H9 (cell line): Measurements from ENCODE around the gene RNASE1. TPM values are rescaled to one million over a fixed set of nuclear protein-coding genes. Genes with fewer than 3 reads are reported as not detected.

Experiments
- DNase-seq: peaks from one replicate; pipeline ENCODE4 v3.0.0-alpha.2; 2017
- H2AFZ ChIP-seq: one replicate; pipeline ENCODE4 v1.6.1; 2013; ENCODE audit warnings: mild to moderate bottlenecking, low read length, control low read depth, moderate library complexity
- H2AK5ac ChIP-seq: 2 replicates; pipeline ENCODE4 v1.6.1; 2013; ENCODE audit warnings: low read length, control low read depth, mixed read lengths; ENCODE audit not compliant: insufficient read length
- H2BK120ac ChIP-seq: one replicate; pipeline ENCODE4 v1.6.1; 2013; ENCODE audit warnings: low read depth, mild to moderate bottlenecking, low read length, control low read depth, inconsistent platforms; ENCODE audit not compliant: poor library complexity, severe bottlenecking
- H2BK12ac ChIP-seq: 2 replicates; pipeline ENCODE4 v1.6.1; 2013; ENCODE audit warnings: low read length, control low read depth, mixed read lengths, low read depth; ENCODE audit not compliant: insufficient read length
- H2BK15ac ChIP-seq: 2 replicates; pipeline ENCODE4 v1.6.1; 2013; ENCODE audit warnings: low read depth, low read length, control low read depth
- H2BK20ac ChIP-seq: one replicate; pipeline ENCODE4 v1.6.1; 2013; ENCODE audit warnings: low read depth, mild to moderate bottlenecking, low read length, control low read depth, inconsistent platforms; ENCODE audit not compliant: poor library complexity, severe bottlenecking
- H2BK5ac ChIP-seq: 2 replicates; pipeline ENCODE4 v1.6.1; 2013; ENCODE audit warnings: low read length, control low read depth, mixed read lengths; ENCODE audit not compliant: insufficient read length
- H3K14ac ChIP-seq: 2 replicates; pipeline ENCODE4 v1.6.1; 2013; ENCODE audit warnings: low read length, control low read depth; ENCODE audit not compliant: insufficient read depth
- H3K18ac ChIP-seq: 2 replicates; pipeline ENCODE4 v1.6.1; 2013; ENCODE audit warnings: low read depth, mild to moderate bottlenecking, mixed read lengths, low read length, control low read depth; ENCODE audit not compliant: insufficient read length
- H3K23ac ChIP-seq: 2 replicates; pipeline ENCODE4 v1.6.1; 2013; ENCODE audit warnings: low read length, control low read depth, mixed read lengths, low read depth; ENCODE audit not compliant: insufficient read length
- H3K23me2 ChIP-seq: 2 replicates; pipeline ENCODE4 v1.6.1; 2013; ENCODE audit warnings: low read depth, mild to moderate bottlenecking, mixed read lengths, low read length, control low read depth; ENCODE audit not compliant: insufficient read length, poor library complexity, severe bottlenecking
- H3K27ac ChIP-seq: 2 replicates; pipeline ENCODE4 v1.5.1; 2013; ENCODE audit warnings: low read length, control low read depth, mixed read lengths, low read depth; ENCODE audit not compliant: insufficient read length
- H3K27me3 ChIP-seq: 2 replicates; pipeline ENCODE4 v1.6.1; 2013; ENCODE audit warnings: low read length, control low read depth, inconsistent platforms; ENCODE audit not compliant: insufficient read depth
- H3K4ac ChIP-seq: 2 replicates; pipeline ENCODE4 v1.6.1; 2013; ENCODE audit warnings: low read depth, mild to moderate bottlenecking, control low read depth, inconsistent platforms, low read length, moderate library complexity
- H3K4me1 ChIP-seq: 2 replicates; pipeline ENCODE4 v1.6.1; 2013; ENCODE audit warnings: low read length, control low read depth, inconsistent platforms; ENCODE audit not compliant: insufficient read depth
- H3K4me2 ChIP-seq: 2 replicates; pipeline ENCODE4 v1.6.1; 2013; ENCODE audit warnings: low read length, control low read depth, mixed read lengths; ENCODE audit not compliant: insufficient read length, insufficient read depth
- H3K56ac ChIP-seq: 2 replicates; pipeline ENCODE4 v1.6.1; 2013; ENCODE audit warnings: low read depth, mild to moderate bottlenecking, mixed read lengths, low read length, control low read depth; ENCODE audit not compliant: insufficient read length
- H3K79me1 ChIP-seq: 2 replicates; pipeline ENCODE4 v1.6.1; 2013; ENCODE audit warnings: low read depth, mild to moderate bottlenecking, moderate library complexity, low read length, control low read depth, inconsistent platforms; ENCODE audit not compliant: insufficient read depth, poor library complexity, severe bottlenecking
- H3K79me2 ChIP-seq: 2 replicates; pipeline ENCODE4 v1.6.1; 2013; ENCODE audit warnings: low read length, control low read depth, inconsistent platforms; ENCODE audit not compliant: insufficient read depth
- H3K9ac ChIP-seq: 2 replicates; pipeline ENCODE4 v1.6.1; 2013; ENCODE audit warnings: low read length, control low read depth, mixed read lengths; ENCODE audit not compliant: insufficient read length; ENCODE audit errors: extremely low read depth
- H3K9me3 ChIP-seq: one replicate; pipeline ENCODE4 v1.6.1; 2013; ENCODE audit warnings: low read depth, low read length, inconsistent platforms; ENCODE audit not compliant: control insufficient read depth
- H3T11ph ChIP-seq: one replicate; pipeline ENCODE4 v1.6.1; 2013; ENCODE audit warnings: mild to moderate bottlenecking, low read length, control low read depth, inconsistent platforms
- H4K20me1 ChIP-seq: one replicate; pipeline ENCODE4 v1.6.1; 2013; ENCODE audit not compliant: control insufficient read depth, insufficient read length, insufficient read depth
- H4K5ac ChIP-seq: 2 replicates; pipeline ENCODE4 v1.6.1; 2013; ENCODE audit warnings: low read depth, mild to moderate bottlenecking, mixed read lengths, low read length, control low read depth; ENCODE audit not compliant: insufficient read length
- H4K8ac ChIP-seq: replicated peaks from 2 replicates; pipeline ENCODE4 v1.6.1; 2013; ENCODE audit warnings: low read length, control low read depth, mixed read lengths, low read depth; ENCODE audit not compliant: insufficient read length
- H4K91ac ChIP-seq: 2 replicates; pipeline ENCODE4 v1.6.1; 2013; ENCODE audit warnings: low read depth, mild to moderate bottlenecking, moderate library complexity, mixed read lengths, low read length, control low read depth; ENCODE audit not compliant: insufficient read length
- H3K27ac Mint-ChIP-seq, 3 experiments: 2 replicates in 2 of 3; 3 replicates in 1 of 3; pipeline ENCODE4 v1.8.0; 2020 to 2021; ENCODE audit warnings: mixed read lengths in 3 of 3, mild to moderate bottlenecking in 1 of 3, moderate library complexity in 1 of 3
- H3K27me3 Mint-ChIP-seq: 2 replicates; pipeline ENCODE4 v1.8.0; 2021; ENCODE audit warnings: low read depth, mild to moderate bottlenecking, moderate library complexity, mixed read lengths
- H3K36me3 Mint-ChIP-seq, 3 experiments: 2 replicates in 2 of 3; 3 replicates in 1 of 3; pipeline ENCODE4 v1.8.0; 2020 to 2021; ENCODE audit warnings: low read depth in 3 of 3, mixed read lengths in 3 of 3; ENCODE audit not compliant: insufficient read depth in 1 of 3
- H3K4me1 Mint-ChIP-seq, 2 experiments: 2 replicates each; pipeline ENCODE4 v1.8.0; 2020; ENCODE audit warnings: mixed read lengths in 2 of 2
- H3K4me3 Mint-ChIP-seq, 2 experiments: 2 replicates in 1 of 2; 3 replicates in 1 of 2; pipeline ENCODE4 v1.8.0; 2020 to 2021; ENCODE audit warnings: mild to moderate bottlenecking in 2 of 2, mixed read lengths in 2 of 2, moderate library complexity in 1 of 2
- H3K9me3 Mint-ChIP-seq, 2 experiments: 2 replicates in 1 of 2; 3 replicates in 1 of 2; pipeline ENCODE4 v1.8.0; 2020; ENCODE audit warnings: mild to moderate bottlenecking in 2 of 2, mixed read lengths in 2 of 2, moderate library complexity in 1 of 2
- CTCF ChIP-seq: fragments of 200-600 bp; sonication (generic); conservative IDR thresholded peaks from 3 replicates; pipeline ENCODE4 v1.8.0; 2021; ENCODE audit warnings: antibody characterized with exemption, mild to moderate bottlenecking
- WGBS: extraction: QIAGEN DNeasy Blood & Tissue Kit; methylation state at CpG from one replicate; pipeline ENCODE4 v1.1.7; 2013; ENCODE audit warnings: missing lambda C conversion rate, low lambda C conversion rate, mixed read lengths; ENCODE audit not compliant: insufficient read length; ENCODE audit errors: extremely low coverage; 5-methylcytosine and 5-hydroxymethylcytosine counted together
- total RNA-seq: library from RNA; stranded (reverse); gene quantifications from 2 replicates; pipeline ENCODE4 v1.2.1, GENCODE V29; 2021

RNASE1 gene
- total RNA-seq, 1 experiment from 2014 or later, result 1.2 TPM

GRCh38 chr14:20774258-20774824 is 28.3 kb downstream of the RNASE1 start:
- Mint-ChIP-seq H3K9me3 (peaks cover 0 to 3% of the 10 kb centered on the region in 2 experiments; a peak in 2 of 5 replicates), H3K4me3 (peak overlapping the region; percentile 16 to 52; a peak in 3 of 5 replicates), H3K36me3 (peaks cover 0 to 1% (median 0%) of the 10 kb centered on the region in 3 experiments; a peak in 1 of 7 replicates), H3K27ac (peak overlapping the region; percentile 77 to 99 (median 91)), H3K27me3 (no peaks in the 10 kb centered on the region), H3K4me1 (peaks cover 55 to 66% of the 10 kb centered on the region in 2 experiments)
- H2BK12ac ChIP-seq, result no peak overlapping the region
- no peak overlapping the region for H3K23ac ChIP-seq
- H3K27me3 ChIP-seq, result no peaks in the 10 kb centered on the region
- no peak overlapping the region for H2AK5ac ChIP-seq
- H4K5ac ChIP-seq, result no peak overlapping the region
- H4K8ac ChIP-seq, result no peak overlapping the region
- no peak for TF ChIP-seq CTCF
- H2BK15ac ChIP-seq, result no peak overlapping the region
- H3K56ac ChIP-seq, result no peak overlapping the region
- H4K20me1 ChIP-seq, result no peaks in the 10 kb centered on the region
- no peaks in the 10 kb centered on the region for H3K23me2 ChIP-seq
- H3K79me1 ChIP-seq, result no peaks in the 10 kb centered on the region
- peak overlapping the region; percentile 62 for H3K4me2 ChIP-seq
- H2BK5ac ChIP-seq, result no peak overlapping the region
- no peak overlapping the region for H2BK120ac ChIP-seq
- no CpG with 5 or more reads among the region's 5 CpGs for WGBS
- H3K18ac ChIP-seq, result no peak overlapping the region
- no peak overlapping the region for H3T11ph ChIP-seq
- H3K27ac ChIP-seq, result peak overlapping the region; percentile 84
- no peak overlapping the region for H3K14ac ChIP-seq
- H3K9ac ChIP-seq, result no peak overlapping the region
- H3K79me2 ChIP-seq, result no peaks in the 10 kb centered on the region
- DNase-seq, result no peak
- no peak overlapping the region for H2BK20ac ChIP-seq
- H3K4ac ChIP-seq, result no peak overlapping the region
- H3K4me1 ChIP-seq, result peaks cover 15% of the 10 kb centered on the region
- no peak overlapping the region for H4K91ac ChIP-seq
- no peak overlapping the region for H2AFZ ChIP-seq
- H3K9me3 ChIP-seq, result no peaks in the 10 kb centered on the region
